DND-41 (cell line): Measurements from ENCODE around the gene PLEKHO2.
A peak's percentile ranks its signal among the peaks of the same experiment; 100 is the strongest.

Source experiments
- ATAC-seq: fragments of 200-7000 bp; cut with Tn5 transposase; 3 replicates; pipeline ENCODE4 v1.9.1; 2021; ENCODE audit warnings: low read depth; ENCODE audit not compliant: insufficient read depth
- DNase-seq: peaks from one replicate; pipeline ENCODE4 v3.0.0-alpha.2; 2020
- H2AFZ ChIP-seq: 2 replicates; pipeline ENCODE4 v1.6.0; 2012; ENCODE audit warnings: low read depth, low read length
- H3K27ac ChIP-seq: 2 replicates; pipeline ENCODE4 v1.5.1; 2012; ENCODE audit warnings: low read length, inconsistent platforms
- H3K27me3 ChIP-seq: fragments of 200-600 bp; sonication (generic); 2 replicates; pipeline ENCODE4 v1.6.0; 2012; ENCODE audit warnings: low read length, mild to moderate bottlenecking, inconsistent platforms; ENCODE audit not compliant: insufficient read depth, poor library complexity
- H3K36me3 ChIP-seq: 2 replicates; pipeline ENCODE4 v1.5.1; 2012; ENCODE audit warnings: low read length, inconsistent platforms; ENCODE audit not compliant: insufficient read depth
- H3K4me1 ChIP-seq: 2 replicates; pipeline ENCODE4 v1.5.1; 2012; ENCODE audit warnings: mild to moderate bottlenecking, low read length; ENCODE audit not compliant: insufficient read depth
- H3K4me2 ChIP-seq: 2 replicates; pipeline ENCODE4 v1.6.0; 2012; ENCODE audit warnings: mild to moderate bottlenecking, moderate library complexity, low read length, inconsistent platforms; ENCODE audit not compliant: insufficient read depth
- H3K4me3 ChIP-seq, 2 experiments: fragments of 200-600 bp in 1 of 2; shearing (Covaris generic) in 1 of 2; 2 replicates each; pipeline ENCODE4 v1.5.1; 2012 to 2016; ENCODE audit warnings: inconsistent platforms in 2 of 2, low read length in 2 of 2, mild to moderate bottlenecking in 2 of 2, low read depth in 1 of 2, moderate library complexity in 1 of 2
- H3K79me2 ChIP-seq: 2 replicates; pipeline ENCODE4 v1.6.0; 2012; ENCODE audit warnings: low read length, inconsistent platforms; ENCODE audit not compliant: insufficient read depth
- H3K9ac ChIP-seq: 2 replicates; pipeline ENCODE4 v1.6.0; 2012; ENCODE audit warnings: low read depth, mild to moderate bottlenecking, inconsistent platforms, low read length, moderate library complexity
- H3K9me3 ChIP-seq: 2 replicates; pipeline ENCODE4 v1.5.1; 2012; ENCODE audit warnings: low read length, moderate library complexity, mild to moderate bottlenecking, inconsistent platforms; ENCODE audit not compliant: insufficient read depth, severe bottlenecking
- H4K20me1 ChIP-seq: 2 replicates; pipeline ENCODE4 v1.6.0; 2012; ENCODE audit warnings: low read length; ENCODE audit not compliant: insufficient read depth
- EZH2 ChIP-seq: IDR thresholded peaks from 3 replicates; pipeline ENCODE4 v1.6.1; 2012; ENCODE audit warnings: borderline replicate concordance, low read depth, mild to moderate bottlenecking, moderate library complexity, low read length, inconsistent platforms; ENCODE audit not compliant: severe bottlenecking
- TF ChIP-seq, protein P1 (sequence below): IDR thresholded peaks from 2 replicates; pipeline ENCODE4 v1.5.1; 2012; ENCODE audit warnings: borderline replicate concordance, low read length, moderate library complexity, mild to moderate bottlenecking; ENCODE audit not compliant: poor library complexity, severe bottlenecking; ENCODE audit errors: extremely low read depth

Gene PLEKHO2

DNA sequence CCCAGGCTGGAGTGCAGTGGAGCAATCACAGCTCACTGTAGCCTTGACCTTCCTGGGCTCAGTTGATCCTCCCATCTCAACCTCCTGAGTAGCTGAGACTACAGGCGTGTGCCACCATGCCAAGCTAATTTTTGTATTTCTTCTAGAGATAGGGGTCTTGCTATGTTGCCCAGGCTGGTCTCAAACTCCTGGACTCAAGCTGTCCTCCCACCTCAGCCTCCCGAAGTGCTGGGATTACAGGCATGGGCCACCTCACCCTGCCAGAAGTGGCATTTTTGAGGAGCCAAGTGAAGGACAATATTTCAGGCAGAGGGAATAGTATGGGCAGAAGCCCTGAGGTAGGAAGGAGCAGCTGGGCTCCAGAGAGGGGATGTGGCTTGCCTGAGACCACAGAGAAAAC, 74.7 kb downstream of the PLEKHO2 start:
- Histone ChIP-seq H3K4me1 (peaks cover 18% of the 10 kb centered on the region), H3K79me2 (no peaks in the 10 kb centered on the region), H3K36me3 (no peaks in the 10 kb centered on the region), H3K4me2 (no peak overlapping the region), H2AFZ (no peak overlapping the region), H3K4me3 (no peak overlapping the region), H3K9ac (no peak overlapping the region), H3K9me3 (no peaks in the 10 kb centered on the region), H3K27me3 (no peaks in the 10 kb centered on the region), H4K20me1 (no peaks in the 10 kb centered on the region), H3K27ac (no peak overlapping the region)
- DNase-seq (no peak), ATAC-seq (peak; percentile 39; the same call in 2 of the 3 replicates)
- TF ChIP-seq, protein P1, sequence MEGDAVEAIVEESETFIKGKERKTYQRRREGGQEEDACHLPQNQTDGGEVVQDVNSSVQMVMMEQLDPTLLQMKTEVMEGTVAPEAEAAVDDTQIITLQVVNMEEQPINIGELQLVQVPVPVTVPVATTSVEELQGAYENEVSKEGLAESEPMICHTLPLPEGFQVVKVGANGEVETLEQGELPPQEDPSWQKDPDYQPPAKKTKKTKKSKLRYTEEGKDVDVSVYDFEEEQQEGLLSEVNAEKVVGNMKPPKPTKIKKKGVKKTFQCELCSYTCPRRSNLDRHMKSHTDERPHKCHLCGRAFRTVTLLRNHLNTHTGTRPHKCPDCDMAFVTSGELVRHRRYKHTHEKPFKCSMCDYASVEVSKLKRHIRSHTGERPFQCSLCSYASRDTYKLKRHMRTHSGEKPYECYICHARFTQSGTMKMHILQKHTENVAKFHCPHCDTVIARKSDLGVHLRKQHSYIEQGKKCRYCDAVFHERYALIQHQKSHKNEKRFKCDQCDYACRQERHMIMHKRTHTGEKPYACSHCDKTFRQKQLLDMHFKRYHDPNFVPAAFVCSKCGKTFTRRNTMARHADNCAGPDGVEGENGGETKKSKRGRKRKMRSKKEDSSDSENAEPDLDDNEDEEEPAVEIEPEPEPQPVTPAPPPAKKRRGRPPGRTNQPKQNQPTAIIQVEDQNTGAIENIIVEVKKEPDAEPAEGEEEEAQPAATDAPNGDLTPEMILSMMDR = no peak
- TF ChIP-seq EZH2 = no peak

DNA sequence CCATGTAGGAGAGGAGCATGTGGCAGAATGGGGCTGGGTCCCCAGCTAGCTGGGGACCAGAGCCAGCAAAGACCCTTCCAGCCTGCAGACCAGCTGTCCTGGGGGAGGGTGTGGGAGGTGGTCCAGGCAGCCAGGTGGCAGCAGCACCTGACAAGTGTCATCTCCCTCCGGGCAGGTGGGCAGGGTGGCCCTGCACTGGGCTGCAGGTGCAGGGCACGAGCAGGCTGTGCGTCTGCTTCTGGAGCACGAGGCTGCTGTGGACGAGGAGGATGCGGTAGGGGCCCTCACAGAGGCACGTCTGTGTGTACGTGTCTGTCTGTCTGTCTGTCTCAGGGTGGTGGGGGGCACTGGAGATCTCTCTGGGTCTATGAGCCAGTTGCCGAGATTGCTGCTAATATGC, 75.5 kb downstream of the PLEKHO2 start:
- no peak for ATAC-seq
- Histone ChIP-seq H3K9me3 (no peaks in the 10 kb centered on the region), H3K9ac (no peak overlapping the region)

More for the DNA sequence above, 75.5 kb downstream of the PLEKHO2 start:
- Histone ChIP-seq H3K4me2 (no peak overlapping the region), H3K27me3 (no peaks in the 10 kb centered on the region), H3K79me2 (no peaks in the 10 kb centered on the region), H4K20me1 (no peaks in the 10 kb centered on the region), H3K4me3 (no peak overlapping the region), H3K27ac (no peak overlapping the region), H2AFZ (no peak overlapping the region), H3K4me1 (peaks cover 10% of the 10 kb centered on the region), H3K36me3 (no peaks in the 10 kb centered on the region)
- no peak for DNase-seq
- no peak for TF ChIP-seq EZH2
- TF ChIP-seq, protein P1 = no peak
